PC-9 (cell line): ENCODE results near the gene ZNF662. TPM values are rescaled to one million over a fixed set of nuclear protein-coding genes. Genes with fewer than 3 reads are reported as not detected.

Source experiments
- BruUV-seq: library from RNA; stranded (reverse); fragments of 400-500 nt; replicated peaks from 2 replicates; lab custom pipeline; 2021; lab: Mats Ljungman, UMichigan
- CTCF ChIA-PET: fragments of 300-600 bp; sonication (Branson Sonifier 250); formaldehyde crosslinking; loops from one replicate; lab custom pipeline; 2022; ENCODE audit warnings: antibody characterized with exemption; lab: Charles Lee
- POLR2A ChIA-PET: fragments of 300-600 bp; sonication (Branson Sonifier 250); formaldehyde crosslinking; loops from one replicate; lab custom pipeline; 2022; ENCODE audit warnings: antibody characterized with exemption; ENCODE audit not compliant: unreplicated experiment; lab: Charles Lee
- DNase-seq, 2 experiments: peaks; one replicate each; pipeline versions ENCODE4 v3.0.0 to v3.0.0-alpha.2; 2015 to 2022; ENCODE audit warnings: mixed read lengths in 1 of 2
- H2AFZ ChIP-seq: fragments of 200-600 bp; sonication (generic); 2 replicates; pipeline ENCODE4 v1.8.1; 2017; ENCODE audit warnings: antibody characterized with exemption
- H3F3A ChIP-seq: fragments of 200-600 bp; sonication (generic); 2 replicates; pipeline ENCODE4 v1.8.1; 2017; ENCODE audit warnings: antibody characterized with exemption, mild to moderate bottlenecking, low read depth; ENCODE audit not compliant: insufficient read depth
- H3K27ac ChIP-seq: fragments of 200-600 bp; sonication (generic); 2 replicates; pipeline ENCODE4 v1.6.1; 2016; ENCODE audit warnings: mixed run types
- H3K27me3 ChIP-seq: fragments of 200-600 bp; sonication (generic); 2 replicates; pipeline ENCODE4 v1.6.1; 2016; ENCODE audit warnings: low read depth, mixed run types; ENCODE audit not compliant: insufficient read depth
- H3K36me3 ChIP-seq: fragments of 200-600 bp; sonication (generic); 2 replicates; pipeline ENCODE4 v1.6.1; 2016; ENCODE audit warnings: low read depth, mixed run types
- H3K4me1 ChIP-seq: fragments of 200-600 bp; sonication (generic); replicated peaks from 2 replicates; pipeline ENCODE4 v1.6.1; 2016; ENCODE audit warnings: mixed run types; ENCODE audit not compliant: insufficient read depth
- H3K4me2 ChIP-seq: fragments of 200-600 bp; sonication (generic); 2 replicates; pipeline ENCODE4 v1.6.1; 2017; ENCODE audit warnings: mixed run types
- H3K4me3 ChIP-seq: fragments of 200-600 bp; sonication (generic); 2 replicates; pipeline ENCODE4 v1.6.1; 2016; ENCODE audit warnings: mixed run types
- H3K79me2 ChIP-seq: fragments of 200-600 bp; sonication (generic); 2 replicates; pipeline ENCODE4 v1.6.1; 2017; ENCODE audit warnings: low read depth, mixed run types
- H3K9me2 ChIP-seq: fragments of 200-600 bp; sonication (generic); 2 replicates; pipeline ENCODE4 v1.8.1; 2017; ENCODE audit warnings: mild to moderate bottlenecking; ENCODE audit not compliant: insufficient read depth
- H3K9me3 ChIP-seq: fragments of 200-600 bp; sonication (generic); 2 replicates; pipeline ENCODE4 v1.8.1; 2016; ENCODE audit warnings: low read depth; ENCODE audit not compliant: insufficient read depth
- H4K20me1 ChIP-seq: fragments of 200-600 bp; sonication (generic); 2 replicates; pipeline ENCODE4 v1.8.1; 2017; ENCODE audit not compliant: insufficient read depth
- CTCF ChIP-seq: fragments of 200-600 bp; sonication (generic); conservative IDR thresholded peaks from 2 replicates; pipeline ENCODE4 v1.6.1; 2017; ENCODE audit warnings: mixed run types, antibody characterized with exemption, mild to moderate bottlenecking, moderate library complexity
- EZH2 ChIP-seq: fragments of 200-600 bp; sonication (generic); IDR thresholded peaks from 2 replicates; pipeline ENCODE4 v1.8.0; 2017; ENCODE audit warnings: antibody characterized with exemption, low read depth
- intact Hi-C: fragments of 100-400 bp; cut with micrococcal nuclease; formaldehyde crosslinking; loops from one replicate; pipeline ENCODE4 v1.10.0; 2022; ENCODE audit not compliant: unreplicated experiment
- total RNA-seq: library from RNA; stranded (reverse); gene quantifications from 2 replicates; pipeline ENCODE4 v1.2.3, GENCODE V29; 2021

Gene ZNF662
- total RNA-seq, 1 experiment from 2014 or later: 9.2 TPM

- no peaks in the 10 kb centered on the region for H4K20me1 ChIP-seq
- no peaks in the 10 kb centered on the region for H3K36me3 ChIP-seq
- no peak for TF ChIP-seq CTCF
- no peak for TF ChIP-seq EZH2
- H3K9me2 ChIP-seq: no peaks in the 10 kb centered on the region
- no peaks in the 10 kb centered on the region for H3K9me3 ChIP-seq
- no peaks in the 10 kb centered on the region; the same call in 1 of the 2 replicates for H3F3A ChIP-seq
- intact Hi-C loops: no loop called here
- no peak overlapping the region for H3K27ac ChIP-seq
- no TSS peak for BruUV-seq
- POLR2A ChIA-PET: no interaction called here
- no peak overlapping the region for H3K4me3 ChIP-seq
- CTCF ChIA-PET: no interaction called here
- H3K79me2 ChIP-seq: no peaks in the 10 kb centered on the region
- no peaks in the 10 kb centered on the region for H3K27me3 ChIP-seq
- H3K4me2 ChIP-seq: no peak overlapping the region
- peak in 1 of 2 experiments; percentile 45 for DNase-seq
- peaks cover under 1% of the 10 kb centered on the region; the same call in 1 of the 2 replicates for H3K4me1 ChIP-seq
- no peak overlapping the region for H2AFZ ChIP-seq
Observed at GRCh38 chr3:42886294-42886822, 19.6 kb upstream of the ZNF662 start.

- no peaks in the 10 kb centered on the region for H3K4me1 ChIP-seq
- H3K4me3 ChIP-seq: no peak overlapping the region
- H3F3A ChIP-seq: no peaks in the 10 kb centered on the region; the same call in 1 of the 2 replicates
- POLR2A ChIA-PET: no interaction called here
- H3K9me3 ChIP-seq: no peaks in the 10 kb centered on the region
- no peaks in the 10 kb centered on the region for H4K20me1 ChIP-seq
- H3K27me3 ChIP-seq: no peaks in the 10 kb centered on the region
- TF ChIP-seq CTCF: no peak
- H3K79me2 ChIP-seq: no peaks in the 10 kb centered on the region
- no TSS peak for BruUV-seq
- H3K4me2 ChIP-seq: no peak overlapping the region
- DNase-seq: no peak
- H3K9me2 ChIP-seq: no peaks in the 10 kb centered on the region
- CTCF ChIA-PET: no interaction called here
- no peak overlapping the region for H3K27ac ChIP-seq
- no peak overlapping the region for H2AFZ ChIP-seq
- no peaks in the 10 kb centered on the region for H3K36me3 ChIP-seq
- intact Hi-C loops: no loop called here
Observed at GRCh38 chr3:42887084-42887483, 18.9 kb upstream of the ZNF662 start.

GRCh38 chr3:42891042-42891441, 14.9 kb upstream of the ZNF662 start:
- no peaks in the 10 kb centered on the region for H3K9me3 ChIP-seq
- TF ChIP-seq CTCF (no peak), EZH2 (no peak)
- intact Hi-C loops: no loop called here
- H3K27me3 ChIP-seq: no peaks in the 10 kb centered on the region
- H3F3A ChIP-seq: no peaks in the 10 kb centered on the region
- H3K4me2 ChIP-seq: no peak overlapping the region
- H3K4me3 ChIP-seq: no peak overlapping the region
- H3K79me2 ChIP-seq: no peaks in the 10 kb centered on the region
- H3K27ac ChIP-seq: no peak overlapping the region
- DNase-seq: no peak
- ChIA-PET CTCF (no interaction called here), POLR2A (no interaction called here)
- H3K36me3 ChIP-seq: no peaks in the 10 kb centered on the region
- BruUV-seq: no TSS peak
- H2AFZ ChIP-seq: no peak overlapping the region
- no peaks in the 10 kb centered on the region for H3K4me1 ChIP-seq
- no peaks in the 10 kb centered on the region for H4K20me1 ChIP-seq
- H3K9me2 ChIP-seq: no peaks in the 10 kb centered on the region
